Endothelial cell of umbilical vein (primary cell): ENCODE data around the gene FAXDC2. TPM values are rescaled to one million over a fixed set of nuclear protein-coding genes. Genes with fewer than 3 reads are reported as not detected.

Experiments used
- BruUV-seq: library from RNA; stranded (reverse); fragments of 400-500 nt; replicated peaks from 2 replicates; lab custom pipeline; 2021; lab: Mats Ljungman, UMichigan
- CTCF ChIA-PET: fragments of 300-600, 350-600 bp; sonication (Branson Sonifier 250); formaldehyde crosslinking; loops from one replicate; lab custom pipeline; 2021; ENCODE audit warnings: antibody characterized with exemption, inconsistent platforms; lab: Charles Lee
- POLR2A ChIA-PET: fragments of 300-600, 350-600 bp; sonication (Branson Sonifier 250); formaldehyde crosslinking; loops from one replicate; lab custom pipeline; 2021; ENCODE audit warnings: antibody characterized with exemption, inconsistent platforms; lab: Charles Lee
- DNase-seq: peaks from one replicate; pipeline ENCODE4 v3.0.0-alpha.2; 2011; ENCODE audit warnings: low read depth, low spot score
- FAIRE-seq: peaks from 2 replicates; lab custom pipeline; 2011; peaks lifted over from hg19 to GRCh38; lab: Jason Lieb, UNC
- H2AFZ ChIP-seq: 2 replicates; pipeline ENCODE4 v1.6.0; 2012; ENCODE audit warnings: low read depth, low read length, control low read depth, inconsistent platforms
- H3K27ac ChIP-seq: 2 replicates; pipeline ENCODE4 v1.5.1; 2011; ENCODE audit warnings: low read depth, mild to moderate bottlenecking, control low read depth, low read length, moderate library complexity; ENCODE audit not compliant: insufficient read depth
- H3K27me3 ChIP-seq, 2 experiments: 2 replicates each; pipeline versions ENCODE4 v1.6.0 to v1.6.1; 2011; ENCODE audit warnings: low read length in 2 of 2, mixed read lengths in 1 of 2; ENCODE audit not compliant: control insufficient read depth in 2 of 2, insufficient read depth in 2 of 2
- H3K36me3 ChIP-seq, 2 experiments: 2 replicates in 1 of 2; 3 replicates in 1 of 2; pipeline ENCODE4 v1.5.1; 2011; ENCODE audit warnings: low read length in 2 of 2, mild to moderate bottlenecking in 1 of 2, moderate library complexity in 1 of 2; ENCODE audit not compliant: control insufficient read depth in 2 of 2, insufficient read depth in 2 of 2; ENCODE audit errors: extremely low read depth in 1 of 2
- H3K4me1 ChIP-seq: 3 replicates; pipeline ENCODE4 v1.5.1; 2011; ENCODE audit warnings: mild to moderate bottlenecking, low read length; ENCODE audit not compliant: control insufficient read depth, insufficient read depth; ENCODE audit errors: extremely low read depth
- H3K4me2 ChIP-seq: 2 replicates; pipeline ENCODE4 v1.6.1; 2011; ENCODE audit warnings: low read length, control low read depth, mixed read lengths; ENCODE audit not compliant: insufficient read depth
- H3K4me3 ChIP-seq, 3 experiments: fragments of 200-600 bp in 1 of 3; sonication (generic), shearing (Covaris generic) in 1 of 3; replicated peaks in 1 of 3; 2 replicates each; pipeline ENCODE4 v1.5.1; 2011 to 2016; ENCODE audit warnings: control low read depth in 3 of 3, low read length in 3 of 3, mild to moderate bottlenecking in 2 of 3, inconsistent platforms in 1 of 3, low read depth in 1 of 3, moderate library complexity in 1 of 3; ENCODE audit not compliant: insufficient read depth in 1 of 3
- H3K79me2 ChIP-seq: 2 replicates; pipeline ENCODE4 v1.6.0; 2012; ENCODE audit warnings: low read length, inconsistent platforms; ENCODE audit not compliant: control insufficient read depth, insufficient read depth
- H3K9ac ChIP-seq: replicated peaks from 2 replicates; pipeline ENCODE3; 2011; ENCODE audit warnings: low read length, control low read depth; ENCODE audit not compliant: insufficient read depth; ENCODE audit errors: extremely low read depth
- H3K9me1 ChIP-seq: replicated peaks from 3 replicates; pipeline ENCODE4 v1.6.0; 2011; ENCODE audit warnings: mild to moderate bottlenecking, low read length; ENCODE audit not compliant: control insufficient read depth, insufficient read depth; ENCODE audit errors: extremely low read depth
- H3K9me3 ChIP-seq: replicated peaks from 2 replicates; pipeline ENCODE4 v1.5.1; 2012; ENCODE audit warnings: low read length, inconsistent platforms; ENCODE audit not compliant: control insufficient read depth, insufficient read depth
- H4K20me1 ChIP-seq: replicated peaks from 2 replicates; pipeline ENCODE3; 2011; ENCODE audit warnings: mild to moderate bottlenecking, low read length; ENCODE audit not compliant: control insufficient read depth, insufficient read depth; ENCODE audit errors: extremely low read depth
- CTCF ChIP-seq, 2 donors: IDR thresholded peaks; 1 replicate in 1 of 2; 2 replicates in 1 of 2; pipeline ENCODE4 v1.5.1; 2011; ENCODE audit warnings: low read length in 2 of 2, mild to moderate bottlenecking in 2 of 2, moderate library complexity in 2 of 2, control low read depth in 1 of 2, inconsistent platforms in 1 of 2, low read depth in 1 of 2; ENCODE audit not compliant: insufficient read depth in 1 of 2; ENCODE audit errors: extremely low read depth in 1 of 2
- EZH2 ChIP-seq: IDR thresholded peaks from 2 replicates; pipeline ENCODE4 v1.6.1; 2012; ENCODE audit warnings: borderline replicate concordance, low read depth, mild to moderate bottlenecking, moderate library complexity, low read length, inconsistent platforms; ENCODE audit not compliant: severe bottlenecking
- FOS ChIP-seq: IDR thresholded peaks from 2 replicates; pipeline ENCODE4 v1.6.1; 2011; ENCODE audit warnings: mild to moderate bottlenecking, low read length, moderate library complexity, borderline replicate concordance; ENCODE audit not compliant: insufficient read depth
- GATA2 ChIP-seq: IDR thresholded peaks from 2 replicates; pipeline ENCODE4 v1.7.0; 2011; ENCODE audit warnings: low read depth, mild to moderate bottlenecking, moderate library complexity, mixed read lengths, low read length; ENCODE audit not compliant: insufficient read length, insufficient read depth
- JUN ChIP-seq: IDR thresholded peaks from 2 replicates; pipeline ENCODE4 v1.6.1; 2011; ENCODE audit warnings: borderline replicate concordance, low read depth; ENCODE audit not compliant: insufficient read length, insufficient read depth
- MYC ChIP-seq: IDR thresholded peaks from one replicate; pipeline ENCODE4 v1.6.1; 2011; ENCODE audit warnings: mild to moderate bottlenecking, low read depth, low read length
- POLR2A ChIP-seq: IDR thresholded peaks from 2 replicates; pipeline ENCODE4 v1.6.1; 2012; ENCODE audit warnings: low read depth, mild to moderate bottlenecking, control low read depth, low read length
- POLR2AphosphoS5 ChIP-seq: IDR thresholded peaks from 2 replicates; pipeline ENCODE4 v1.6.1; 2012; ENCODE audit warnings: low read depth, mild to moderate bottlenecking, control low read depth, low read length, moderate library complexity; ENCODE audit not compliant: insufficient read depth
- dilution Hi-C: fragments of 300-500 bp; cut with MboI; formaldehyde crosslinking; loops from one replicate; pipeline ENCODE4 v1.15.0; 2019; ENCODE audit warnings: low sequenced_read_pairs; ENCODE audit not compliant: extremely low pct_ligation_motif_present
- intact Hi-C: fragments of 100-400 bp; cut with micrococcal nuclease; formaldehyde crosslinking; loops from one replicate; pipeline ENCODE4 v1.10.0; 2022
- polyA plus RNA-seq, 4 experiments: library from polyadenylated mRNA; depleted of rRNA in 3 of 4; stranded (reverse) in 3 of 4; unstranded in 1 of 4; fragments of >200 nt; gene quantifications; 2 replicates each; pipeline versions ENCODE4 v1.2.1 to v1.2.3, GENCODE V29; 2011 to 2012; ENCODE audit warnings: missing spikeins in 1 of 4
- total RNA-seq: library from RNA; stranded (reverse); gene quantifications from 2 replicates; pipeline ENCODE4 v1.2.3, GENCODE V29; 2021
- TF ChIP-seq, protein P1 (sequence below): IDR thresholded peaks from 2 replicates; pipeline ENCODE4 v1.6.1; 2011; ENCODE audit not compliant: insufficient read depth, insufficient read length

Gene FAXDC2
- total and polyA plus RNA-seq, 2 donors (not counting 3 experiments of a cell fraction or from before 2014, with no cell fraction given) = 8.3 to 12.0 TPM

DNA sequence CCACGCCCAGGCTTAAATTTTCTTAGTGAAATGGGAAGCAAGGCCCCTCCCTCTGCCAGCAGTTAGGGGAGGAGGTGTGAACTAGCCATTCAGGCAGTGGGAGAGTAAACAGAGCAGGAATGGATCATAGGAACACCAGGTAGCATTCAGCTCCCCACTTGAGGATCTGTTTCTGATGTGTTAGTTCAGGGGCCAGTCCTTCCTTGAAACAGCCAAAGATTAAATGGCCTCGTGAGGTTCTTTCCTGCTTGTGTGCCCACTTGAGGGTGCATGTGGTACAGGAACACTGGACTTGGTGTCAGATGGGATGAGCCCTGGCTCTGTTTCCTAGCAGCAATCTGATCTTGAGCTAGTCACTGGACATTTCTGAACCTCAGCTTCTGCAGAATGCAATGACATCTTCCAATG is 21.2 kb downstream of the FAXDC2 start:
- H3K4me2 ChIP-seq = no peak overlapping the region
- TF ChIP-seq CTCF (IDR thresholded peaks at IDR 0.05; ENCODE audit: extremely low read depth in 1 of 2, insufficient read depth in 1 of 2, low read depth in 1 of 2, low read length in 2 of 2) = no peak
- no peak for TF ChIP-seq EZH2
- TF ChIP-seq, protein P1, sequence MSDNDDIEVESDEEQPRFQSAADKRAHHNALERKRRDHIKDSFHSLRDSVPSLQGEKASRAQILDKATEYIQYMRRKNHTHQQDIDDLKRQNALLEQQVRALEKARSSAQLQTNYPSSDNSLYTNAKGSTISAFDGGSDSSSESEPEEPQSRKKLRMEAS = no peak
- H3K36me3 ChIP-seq = peaks cover 0 to 13% of the 10 kb centered on the region in 2 experiments
- H2AFZ ChIP-seq = no peak overlapping the region
- BruUV-seq = no TSS peak
- FAIRE-seq (no peak), DNase-seq (no peak)
- ChIA-PET POLR2A (interaction anchor here (0.5 kb wide), 1 partner anchor 146 kb away, joined by 9 read pairs; no protein-coding TSS in a partner anchor), CTCF (interaction anchor here (0.7 to 1.8 kb wide), 2 partner anchors 16 to 179 kb away, joined by 3 to 5 read pairs; no protein-coding TSS in a partner anchor)
- no peaks in the 10 kb centered on the region for H4K20me1 ChIP-seq
- no peak overlapping the region for H3K9ac ChIP-seq
- dilution Hi-C loops = no loop called here
- H3K79me2 ChIP-seq = no peaks in the 10 kb centered on the region
- no peaks in the 10 kb centered on the region for H3K9me3 ChIP-seq
- intact Hi-C loops = no loop called here
- H3K4me1 ChIP-seq = no peaks in the 10 kb centered on the region
- H3K27ac ChIP-seq = no peak overlapping the region
- H3K4me3 ChIP-seq = no peak overlapping the region
- H3K9me1 ChIP-seq = no peaks in the 10 kb centered on the region
- no peaks in the 10 kb centered on the region for H3K27me3 ChIP-seq

DNA sequence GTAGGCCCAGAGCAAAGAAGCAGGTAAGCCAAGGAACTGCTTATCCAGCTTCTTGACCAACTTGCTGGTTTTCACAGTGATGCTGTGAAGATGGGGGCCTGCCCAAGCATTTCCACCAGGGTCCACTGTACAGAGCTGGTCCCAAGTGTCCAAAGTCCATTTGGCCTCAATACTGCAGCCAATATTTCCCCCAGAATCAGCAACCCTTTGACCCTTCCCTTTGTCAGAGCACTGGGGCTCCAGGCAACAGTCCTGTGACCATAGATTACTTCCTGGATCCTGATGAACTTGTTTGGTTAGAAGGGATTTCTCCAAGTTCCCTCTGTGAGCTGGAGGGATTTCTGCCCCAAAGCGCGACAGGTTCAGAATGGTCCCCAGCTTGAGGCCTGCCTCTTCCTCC is 26.3 kb downstream of the FAXDC2 start:
- no peak overlapping the region for H3K4me3 ChIP-seq
- H3K36me3 ChIP-seq = peaks cover 0 to 15% of the 10 kb centered on the region in 2 experiments
- no peaks in the 10 kb centered on the region for H3K9me3 ChIP-seq
- DNase-seq (no peak), FAIRE-seq (no peak)
- ChIA-PET CTCF (no interaction called here), POLR2A (interaction anchor here (0.6 kb wide), 1 partner anchor 12 kb away, joined by 9 read pairs; no protein-coding TSS in a partner anchor)
- no peak overlapping the region for H3K9ac ChIP-seq
- intact Hi-C loops = no loop called here
- BruUV-seq = no TSS peak
- H3K27ac ChIP-seq = no peak overlapping the region
- no peaks in the 10 kb centered on the region for H3K79me2 ChIP-seq
- dilution Hi-C loops = no loop called here
- H3K9me1 ChIP-seq = no peaks in the 10 kb centered on the region
- no peak overlapping the region for H3K4me2 ChIP-seq
- H3K4me1 ChIP-seq = no peaks in the 10 kb centered on the region
- H4K20me1 ChIP-seq = no peaks in the 10 kb centered on the region
- H2AFZ ChIP-seq = no peak overlapping the region
- no peaks in the 10 kb centered on the region for H3K27me3 ChIP-seq
- TF ChIP-seq POLR2AphosphoS5 (no peak), FOS (no peak), POLR2A (no peak), EZH2 (no peak), CTCF (IDR thresholded peaks at IDR 0.05; ENCODE audit: extremely low read depth in 1 of 2, insufficient read depth in 1 of 2, low read depth in 1 of 2, low read length in 2 of 2) (no peak), GATA2 (no peak), JUN (no peak), MYC (no peak)
- TF ChIP-seq, protein P1 = no peak
